ENCODE measurements around the gene CCDC28B. TPM values are rescaled to one million over a fixed set of nuclear protein-coding genes. Genes with fewer than 3 reads are reported as not detected.

The CCDC28B gene
- total and polyA plus RNA-seq, 2 donors (not counting 3 experiments of a cell fraction or from before 2014, with no cell fraction given): 12.0 to 19.1 TPM

DNA sequence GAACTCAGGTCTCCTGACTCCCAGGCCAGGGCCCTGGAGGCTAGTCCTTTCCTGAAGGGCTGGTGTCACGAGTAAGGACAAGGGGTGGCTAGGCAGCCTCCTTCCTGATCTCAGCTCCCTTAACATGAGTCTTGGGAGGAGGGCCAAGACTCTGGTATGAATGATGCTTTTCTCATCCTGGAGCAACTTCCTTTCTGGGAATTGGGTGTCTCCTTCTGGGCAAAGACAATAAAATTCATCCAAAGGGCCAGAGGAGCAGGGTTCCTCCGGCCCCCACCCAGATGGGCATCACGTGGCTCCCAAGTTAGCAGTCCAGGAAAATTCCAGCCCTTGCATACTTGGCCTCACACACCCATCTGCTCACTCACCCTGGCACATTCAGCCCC is 46.5 kb downstream of the CCDC28B start, which contains the start of gene FAM167B:
Gene FAM167B (plus strand): TSS at position 335 of the 386 bp plus-strand sequence. CDS start 200 bp downstream, outside the sequence.
- H3K9me3 ChIP-seq (replicated peaks; ENCODE audit: control insufficient read depth, insufficient read depth, low read length): no peaks in the 10 kb centered on the region
- H3K4me1 ChIP-seq (ENCODE audit: control insufficient read depth, extremely low read depth, insufficient read depth, low read length): peaks cover 51% of the 10 kb centered on the region
- TF ChIP-seq POLR2A (IDR thresholded peaks at IDR 0.05; ENCODE audit: low read depth, low read length) (no peak), GATA2 (IDR thresholded peaks at IDR 0.05; ENCODE audit: insufficient read depth, insufficient read length, low read depth, low read length) (no peak), EZH2 (IDR thresholded peaks at IDR 0.05; ENCODE audit: borderline replicate concordance, low read depth, low read length, severe bottlenecking) (no peak), MAX (IDR thresholded peaks at IDR 0.05; ENCODE audit: insufficient read depth, insufficient read length) (peak; percentile 12)
- FAIRE-seq (peak; percentile 66), DNase-seq (ENCODE audit: low read depth, low spot score) (peak; percentile 37)
- peak within 1 kb of the TSS; percentile 45 for H2AFZ ChIP-seq (ENCODE audit: low read depth, low read length)
- H3K4me3 ChIP-seq (replicated peaks in 1 of 3; ENCODE audit: insufficient read depth in 1 of 3, low read depth in 1 of 3, low read length in 3 of 3): no peak within 1 kb of the TSS
- H3K27me3 ChIP-seq (ENCODE audit: control insufficient read depth in 2 of 2, insufficient read depth in 2 of 2, low read length in 2 of 2): no peaks in the 10 kb centered on the region
- intact Hi-C loops (cut with micrococcal nuclease) (no loop called here), dilution Hi-C loops (cut with MboI; ENCODE audit: extremely low pct_ligation_motif_present, low sequenced_read_pairs) (no loop called here)
- H3K27ac ChIP-seq (ENCODE audit: insufficient read depth, low read depth, low read length): peak within 1 kb of the TSS; percentile 60
- no peaks in the 10 kb centered on the region for H4K20me1 ChIP-seq (replicated peaks; ENCODE audit: control insufficient read depth, extremely low read depth, insufficient read depth, low read length)
- POLR2A ChIA-PET: interaction anchor here (2.9 kb wide), 1 partner anchor 89 kb away, joined by 16 read pairs; the partner anchor contains the start of gene MARCKSL1
- CTCF ChIA-PET: interaction anchor here (0.9 to 6.3 kb wide), 6 partner anchors 9 to 89 kb away, joined by 3 to 73 read pairs (median 36); partner anchors contain the start of gene MARCKSL1
- BruUV-seq (replicated peaks): no TSS peak
- no peaks in the 10 kb centered on the region for H3K9me1 ChIP-seq (replicated peaks; ENCODE audit: control insufficient read depth, extremely low read depth, insufficient read depth, low read length)
- H3K4me2 ChIP-seq (ENCODE audit: insufficient read depth, low read length): peak within 1 kb of the TSS; percentile 5
- H3K79me2 ChIP-seq (ENCODE audit: control insufficient read depth, insufficient read depth, low read length): no peaks in the 10 kb centered on the region
- H3K36me3 ChIP-seq (ENCODE audit: control insufficient read depth in 2 of 2, extremely low read depth in 1 of 2, insufficient read depth in 2 of 2, low read length in 2 of 2): no peaks in the 10 kb centered on the region
- no peak within 1 kb of the TSS for H3K9ac ChIP-seq (replicated peaks; ENCODE audit: extremely low read depth, insufficient read depth, low read length)

GRCh38 chr1:32247452-32247851 is 47.1 kb downstream of the CCDC28B start:
- H3K4me2 ChIP-seq (ENCODE audit: insufficient read depth, low read length): no peak overlapping the region
- H3K9me3 ChIP-seq (replicated peaks; ENCODE audit: control insufficient read depth, insufficient read depth, low read length): no peaks in the 10 kb centered on the region
- no peaks in the 10 kb centered on the region for H3K27me3 ChIP-seq (ENCODE audit: control insufficient read depth in 2 of 2, insufficient read depth in 2 of 2, low read length in 2 of 2)
- peak overlapping the region; percentile 45 for H2AFZ ChIP-seq (ENCODE audit: low read depth, low read length)
- H4K20me1 ChIP-seq (replicated peaks; ENCODE audit: control insufficient read depth, extremely low read depth, insufficient read depth, low read length): no peaks in the 10 kb centered on the region
- peaks cover 50% of the 10 kb centered on the region for H3K4me1 ChIP-seq (ENCODE audit: control insufficient read depth, extremely low read depth, insufficient read depth, low read length)
- FAIRE-seq (no peak), DNase-seq (ENCODE audit: low read depth, low spot score) (no peak)
- ChIA-PET CTCF (interaction anchor here (1.2 to 6.3 kb wide), 9 partner anchors 10 to 89 kb away, joined by 3 to 73 read pairs (median 24); partner anchors contain the start of genes HDAC1 and MARCKSL1), POLR2A (interaction anchor here (2.9 kb wide), 1 partner anchor 88 kb away, joined by 16 read pairs; the partner anchor contains the start of gene MARCKSL1)
- TF ChIP-seq MYC (IDR thresholded peaks at IDR 0.05; ENCODE audit: low read depth, low read length) (no peak), POLR2A (IDR thresholded peaks at IDR 0.05; ENCODE audit: low read depth, low read length) (no peak), EZH2 (IDR thresholded peaks at IDR 0.05; ENCODE audit: borderline replicate concordance, low read depth, low read length, severe bottlenecking) (no peak), JUN (IDR thresholded peaks at IDR 0.05; ENCODE audit: borderline replicate concordance, insufficient read depth, insufficient read length, low read depth) (no peak), MAX (IDR thresholded peaks at IDR 0.05; ENCODE audit: insufficient read depth, insufficient read length) (no peak), GATA2 (IDR thresholded peaks at IDR 0.05; ENCODE audit: insufficient read depth, insufficient read length, low read depth, low read length) (no peak), FOS (IDR thresholded peaks at IDR 0.05; ENCODE audit: borderline replicate concordance, insufficient read depth, low read length) (no peak), POLR2AphosphoS5 (IDR thresholded peaks at IDR 0.05; ENCODE audit: insufficient read depth, low read depth, low read length) (no peak)
- TF ChIP-seq, protein P1, sequence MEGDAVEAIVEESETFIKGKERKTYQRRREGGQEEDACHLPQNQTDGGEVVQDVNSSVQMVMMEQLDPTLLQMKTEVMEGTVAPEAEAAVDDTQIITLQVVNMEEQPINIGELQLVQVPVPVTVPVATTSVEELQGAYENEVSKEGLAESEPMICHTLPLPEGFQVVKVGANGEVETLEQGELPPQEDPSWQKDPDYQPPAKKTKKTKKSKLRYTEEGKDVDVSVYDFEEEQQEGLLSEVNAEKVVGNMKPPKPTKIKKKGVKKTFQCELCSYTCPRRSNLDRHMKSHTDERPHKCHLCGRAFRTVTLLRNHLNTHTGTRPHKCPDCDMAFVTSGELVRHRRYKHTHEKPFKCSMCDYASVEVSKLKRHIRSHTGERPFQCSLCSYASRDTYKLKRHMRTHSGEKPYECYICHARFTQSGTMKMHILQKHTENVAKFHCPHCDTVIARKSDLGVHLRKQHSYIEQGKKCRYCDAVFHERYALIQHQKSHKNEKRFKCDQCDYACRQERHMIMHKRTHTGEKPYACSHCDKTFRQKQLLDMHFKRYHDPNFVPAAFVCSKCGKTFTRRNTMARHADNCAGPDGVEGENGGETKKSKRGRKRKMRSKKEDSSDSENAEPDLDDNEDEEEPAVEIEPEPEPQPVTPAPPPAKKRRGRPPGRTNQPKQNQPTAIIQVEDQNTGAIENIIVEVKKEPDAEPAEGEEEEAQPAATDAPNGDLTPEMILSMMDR (IDR thresholded peaks at IDR 0.05; ENCODE audit: extremely low read depth in 1 of 2, insufficient read depth in 1 of 2, low read depth in 1 of 2, low read length in 2 of 2): no peak
- dilution Hi-C loops (cut with MboI; ENCODE audit: extremely low pct_ligation_motif_present, low sequenced_read_pairs) (no loop called here), intact Hi-C loops (cut with micrococcal nuclease) (no loop called here)
- no peaks in the 10 kb centered on the region for H3K79me2 ChIP-seq (ENCODE audit: control insufficient read depth, insufficient read depth, low read length)
- H3K36me3 ChIP-seq (ENCODE audit: control insufficient read depth in 2 of 2, extremely low read depth in 1 of 2, insufficient read depth in 2 of 2, low read length in 2 of 2): no peaks in the 10 kb centered on the region
- no TSS peak for BruUV-seq (replicated peaks)
- no peak overlapping the region for H3K9ac ChIP-seq (replicated peaks; ENCODE audit: extremely low read depth, insufficient read depth, low read length)
- no peak overlapping the region for H3K4me3 ChIP-seq (replicated peaks in 1 of 3; ENCODE audit: insufficient read depth in 1 of 3, low read depth in 1 of 3, low read length in 3 of 3)
- H3K9me1 ChIP-seq (replicated peaks; ENCODE audit: control insufficient read depth, extremely low read depth, insufficient read depth, low read length): no peaks in the 10 kb centered on the region
- peak overlapping the region; percentile 60 for H3K27ac ChIP-seq (ENCODE audit: insufficient read depth, low read depth, low read length)
